K562 (cell line): Measurements from ENCODE around the gene DHRS13. TPM values are rescaled to one million over a fixed set of nuclear protein-coding genes. Genes with fewer than 3 reads are reported as not detected.

Experiments used
- ADNP ChIP-seq: fragments of 200-800 bp; sonication (Bioruptor generic); IDR thresholded peaks from 2 replicates; pipeline ENCODE4 v1.6.1; 2016; ENCODE audit warnings: missing genetic modification characterization, missing compliant biosample characterization
- ARID2 ChIP-seq: fragments of 450-650 bp; IDR thresholded peaks from 2 replicates; pipeline ENCODE4 v1.6.1; 2017; ENCODE audit warnings: antibody characterized with exemption, mild to moderate bottlenecking
- ARID4B ChIP-seq: sonication (generic); formaldehyde crosslinking; IDR thresholded peaks from 2 replicates; pipeline ENCODE4 v1.8.0; 2022; ENCODE audit warnings: mild to moderate bottlenecking, missing genetic modification reagents
- CBFA2T2 ChIP-seq: fragments of 450-650 bp; conservative IDR thresholded peaks from 2 replicates; pipeline ENCODE4 v1.6.1; 2017; ENCODE audit warnings: mild to moderate bottlenecking
- CC2D1A ChIP-seq: fragments of 450-650 bp; IDR thresholded peaks from 2 replicates; pipeline ENCODE4 v1.6.1; 2017; ENCODE audit warnings: mild to moderate bottlenecking
- CHD4 ChIP-seq: fragments of 200-600 bp; sonication (generic); IDR thresholded peaks from 3 replicates; pipeline ENCODE4 v1.6.1; 2012; ENCODE audit warnings: low read depth, mild to moderate bottlenecking, mixed read lengths, low read length, inconsistent platforms; ENCODE audit not compliant: insufficient read depth, insufficient replicate concordance, poor library complexity, severe bottlenecking
- KDM4B ChIP-seq, 2 experiments: fragments of 450-650 bp in 1 of 2; sonication (generic) in 1 of 2; IDR thresholded peaks; 2 replicates each; pipeline ENCODE4 v1.6.1; 2016 to 2017; ENCODE audit warnings: borderline replicate concordance in 2 of 2, antibody characterized with exemption in 1 of 2, low read depth in 1 of 2, mild to moderate bottlenecking in 1 of 2
- MCM3 ChIP-seq: fragments of 450-650 bp; IDR thresholded peaks from 2 replicates; pipeline ENCODE4 v1.6.1; 2016
- POLR2AphosphoS5 ChIP-seq: IDR thresholded peaks from 2 replicates; pipeline ENCODE4 v1.6.1; 2011; ENCODE audit warnings: mild to moderate bottlenecking, low read depth, low read length, moderate library complexity; ENCODE audit not compliant: control insufficient read depth, insufficient read depth
- PPARD ChIP-seq: fragments of 250-450 bp; sonication (Bioruptor Pico); IDR thresholded peaks from 2 replicates; pipeline ENCODE4 v1.8.0; 2022; ENCODE audit warnings: inconsistent platforms, mild to moderate bottlenecking, moderate library complexity
- PTRF ChIP-seq: fragments of 450-650 bp; IDR thresholded peaks from 2 replicates; pipeline ENCODE4 v1.6.1; 2016; ENCODE audit warnings: mild to moderate bottlenecking, missing genetic modification characterization, missing compliant biosample characterization
- U2AF2 ChIP-seq: fragments of 200-400 bp; formaldehyde crosslinking; optimal IDR thresholded peaks from 2 replicates; pipeline ENCODE3; 2017; ENCODE audit warnings: low read depth, mild to moderate bottlenecking, low read length
- VEZF1 ChIP-seq: fragments of 200-800 bp; sonication (Bioruptor generic); IDR thresholded peaks from 2 replicates; pipeline ENCODE4 v1.6.1; 2017; ENCODE audit warnings: missing genetic modification characterization, missing compliant biosample characterization
- ZBTB34 ChIP-seq: fragments of 250-450 bp; sonication (Bioruptor Pico); IDR thresholded peaks from 2 replicates; pipeline ENCODE4 v1.8.0; 2021; ENCODE audit warnings: mild to moderate bottlenecking, moderate library complexity
- ZFP1 ChIP-seq: fragments of 450-650 bp; formaldehyde crosslinking; IDR thresholded peaks from 2 replicates; pipeline ENCODE4 v1.4.0; 2020; ENCODE audit warnings: mild to moderate bottlenecking, mixed read lengths
- ZNF75A ChIP-seq: fragments of 450-650 bp; formaldehyde crosslinking; IDR thresholded peaks from 2 replicates; pipeline ENCODE4 v1.4.0; 2020; ENCODE audit warnings: mild to moderate bottlenecking
- ZNF766 ChIP-seq: fragments of 200-800 bp; sonication (Bioruptor generic); conservative IDR thresholded peaks from 2 replicates; pipeline ENCODE4 v1.6.1; 2016; ENCODE audit warnings: missing genetic modification characterization, missing compliant biosample characterization
- polyA plus RNA-seq, 8 experiments: library from polyadenylated mRNA; depleted of rRNA in 4 of 8; stranded (reverse) in 5 of 8; unstranded in 3 of 8; fragments of >200 nt; fragmentation: Nextera tagmentation in 2 of 8; fragmentation: Illumina TruSeq in 1 of 8; extraction: Ambion mirVana in 2 of 8; extraction: Trizol in 1 of 8; gene quantifications; 2 replicates each; pipeline versions ENCODE4 v1.2.1 to v1.2.3, GENCODE V29; 2011 to 2014; ENCODE audit warnings: inconsistent platforms in 1 of 8, missing spikeins in 1 of 8
- total RNA-seq, 7 experiments: library from RNA; depleted of rRNA in 6 of 7; stranded (reverse); fragments of >200 nt in 6 of 7; fragmentation: Illumina TruSeq in 2 of 7; extraction: Trizol in 2 of 7; gene quantifications; 2 replicates each; pipeline versions ENCODE4 v1.2.1 to v1.2.3, GENCODE V29; 2011 to 2021; ENCODE audit warnings: low replicate concordance in 1 of 7
- TF ChIP-seq, protein P1 (sequence below): fragments of 450-650 bp; IDR thresholded peaks from 2 replicates; pipeline ENCODE4 v1.7.0; 2016; ENCODE audit warnings: borderline replicate concordance

The DHRS13 gene
- total and polyA plus RNA-seq, 9 of the 15 experiments (the other 6 are each of a cell fraction or from before 2014, with no cell fraction given) = 0.32 to 52.3 (median 34.3) TPM; not detected in 1

- TF ChIP-seq ARID4B (CRISPR knock-in tag) (peak; percentile 91), CBFA2T2 (no peak), CHD4 (no peak), POLR2AphosphoS5 (peak; percentile 93), CC2D1A (peak; percentile 11; the same call in 1 of the 2 replicates), ZNF766 (CRISPR knock-in tag) (peak; percentile 73), PTRF (tag) (no peak), VEZF1 (CRISPR knock-in tag) (peak; percentile 88), PPARD (CRISPR knock-in tag) (no peak), ADNP (no peak), ARID2 (no peak), ZNF75A (CRISPR knock-in tag) (no peak; the same call in 1 of the 2 replicates), MCM3 (no peak), ZBTB34 (no peak), KDM4B (IDR thresholded peaks at IDR 0.05; ENCODE audit: borderline replicate concordance in 2 of 2, low read depth in 1 of 2) (no peak), U2AF2 (no peak), ZFP1 (CRISPR knock-in tag) (no peak)
- TF ChIP-seq, protein P1, sequence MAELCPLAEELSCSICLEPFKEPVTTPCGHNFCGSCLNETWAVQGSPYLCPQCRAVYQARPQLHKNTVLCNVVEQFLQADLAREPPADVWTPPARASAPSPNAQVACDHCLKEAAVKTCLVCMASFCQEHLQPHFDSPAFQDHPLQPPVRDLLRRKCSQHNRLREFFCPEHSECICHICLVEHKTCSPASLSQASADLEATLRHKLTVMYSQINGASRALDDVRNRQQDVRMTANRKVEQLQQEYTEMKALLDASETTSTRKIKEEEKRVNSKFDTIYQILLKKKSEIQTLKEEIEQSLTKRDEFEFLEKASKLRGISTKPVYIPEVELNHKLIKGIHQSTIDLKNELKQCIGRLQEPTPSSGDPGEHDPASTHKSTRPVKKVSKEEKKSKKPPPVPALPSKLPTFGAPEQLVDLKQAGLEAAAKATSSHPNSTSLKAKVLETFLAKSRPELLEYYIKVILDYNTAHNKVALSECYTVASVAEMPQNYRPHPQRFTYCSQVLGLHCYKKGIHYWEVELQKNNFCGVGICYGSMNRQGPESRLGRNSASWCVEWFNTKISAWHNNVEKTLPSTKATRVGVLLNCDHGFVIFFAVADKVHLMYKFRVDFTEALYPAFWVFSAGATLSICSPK = no peak
Observed at GRCh38 chr17:28854457-28855335, 48.2 kb downstream of the DHRS13 start, which contains the start of gene ERAL1 (continued).
